Hematopoietic multipotent progenitor cell treated with erythropoietin and hydrocortisone succinate and interleukin-3 and kit ligand, for 17 days (in vitro differentiated cells): ENCODE data around the gene CASP6.

ENCODE experiments used
- DNase-seq: peaks from one replicate; pipeline ENCODE4 v3.0.0-alpha.2; 2015; ENCODE audit warnings: low spot score

The CASP6 gene

GRCh38 chr4:109671350-109671749 is 31.9 kb downstream of the CASP6 start:
- DNase-seq, result no peak

- no peak for DNase-seq
Measured at GRCh38 chr4:109665783-109666485, 37.3 kb downstream of the CASP6 start.

- no peak for DNase-seq
Measured at GRCh38 chr4:109662771-109663170, 40.5 kb downstream of the CASP6 start.

- DNase-seq, result no peak
Measured at GRCh38 chr4:109662116-109662515, 41.1 kb downstream of the CASP6 start.

- DNase-seq, result no peak
Measured at GRCh38 chr4:109658871-109659410, 44.3 kb downstream of the CASP6 start.

- DNase-seq, result no peak
Measured at GRCh38 chr4:109657854-109658418, 45.3 kb downstream of the CASP6 start.

GRCh38 chr4:109655396-109655795 is 47.8 kb downstream of the CASP6 start:
- DNase-seq, result no peak

- DNase-seq, result no peak
Measured at GRCh38 chr4:109649872-109650271, 53.4 kb downstream of the CASP6 start.

- DNase-seq, result no peak
Measured at GRCh38 chr4:109648997-109649575, 54.2 kb downstream of the CASP6 start.

GRCh38 chr4:109648266-109648996 is 54.8 kb downstream of the CASP6 start:
- no peak for DNase-seq

- no peak for DNase-seq
Measured at GRCh38 chr4:109645874-109646710, 57.2 kb downstream of the CASP6 start.

- no peak for DNase-seq
Measured at GRCh38 chr4:109640644-109641043, 62.6 kb downstream of the CASP6 start.
